Measurements from ENCODE around the gene PARPBP.

DNA sequence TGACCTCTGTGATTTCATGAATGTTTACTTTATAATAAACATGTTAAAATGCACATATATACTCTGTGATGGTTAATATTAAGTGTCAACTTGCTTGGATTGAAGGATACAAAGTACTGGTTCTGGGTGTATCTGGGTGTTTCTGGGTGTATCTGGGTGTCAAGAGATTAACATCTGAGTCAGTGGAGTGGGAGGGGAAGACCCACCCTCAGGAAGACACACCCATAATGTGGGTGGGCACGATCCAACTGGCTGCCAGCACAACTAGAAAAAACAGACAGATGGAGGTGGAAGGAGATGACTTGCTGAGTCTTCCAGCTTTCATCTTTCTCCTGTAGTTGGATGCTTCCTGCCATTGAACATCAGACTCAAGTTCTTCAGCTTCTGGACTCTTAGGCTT lies 12.0 kb upstream of the PARPBP start:
- TF ChIP-seq POLR2A (IDR thresholded peaks at IDR 0.05; ENCODE audit: low read length) = no peak
- TF ChIP-seq GATA1 (IDR thresholded peaks at IDR 0.05; ENCODE audit: low read depth, low read length) = no peak
